ENCODE data around the gene MCUR1.

GRCh38 chr6:13854716-13855250, 40.4 kb upstream of the MCUR1 start:
- TF ChIP-seq POLR2AphosphoS5 (IDR thresholded peaks at IDR 0.05) (no peak), CTCF (IDR thresholded peaks at IDR 0.05) (no peak), POLR2A (IDR thresholded peaks at IDR 0.05) (no peak), EP300 (IDR thresholded peaks at IDR 0.05) (no peak)
